ENCODE data around the gene EXOSC10.
A peak's percentile ranks its signal among the peaks of the same experiment; 100 is the strongest.
"Not testable (repeated sequence)": the region's sequence is repeated elsewhere in the genome, so short reads cannot be mapped to it uniquely, and the experiment has no call there.

The EXOSC10 gene

DNA sequence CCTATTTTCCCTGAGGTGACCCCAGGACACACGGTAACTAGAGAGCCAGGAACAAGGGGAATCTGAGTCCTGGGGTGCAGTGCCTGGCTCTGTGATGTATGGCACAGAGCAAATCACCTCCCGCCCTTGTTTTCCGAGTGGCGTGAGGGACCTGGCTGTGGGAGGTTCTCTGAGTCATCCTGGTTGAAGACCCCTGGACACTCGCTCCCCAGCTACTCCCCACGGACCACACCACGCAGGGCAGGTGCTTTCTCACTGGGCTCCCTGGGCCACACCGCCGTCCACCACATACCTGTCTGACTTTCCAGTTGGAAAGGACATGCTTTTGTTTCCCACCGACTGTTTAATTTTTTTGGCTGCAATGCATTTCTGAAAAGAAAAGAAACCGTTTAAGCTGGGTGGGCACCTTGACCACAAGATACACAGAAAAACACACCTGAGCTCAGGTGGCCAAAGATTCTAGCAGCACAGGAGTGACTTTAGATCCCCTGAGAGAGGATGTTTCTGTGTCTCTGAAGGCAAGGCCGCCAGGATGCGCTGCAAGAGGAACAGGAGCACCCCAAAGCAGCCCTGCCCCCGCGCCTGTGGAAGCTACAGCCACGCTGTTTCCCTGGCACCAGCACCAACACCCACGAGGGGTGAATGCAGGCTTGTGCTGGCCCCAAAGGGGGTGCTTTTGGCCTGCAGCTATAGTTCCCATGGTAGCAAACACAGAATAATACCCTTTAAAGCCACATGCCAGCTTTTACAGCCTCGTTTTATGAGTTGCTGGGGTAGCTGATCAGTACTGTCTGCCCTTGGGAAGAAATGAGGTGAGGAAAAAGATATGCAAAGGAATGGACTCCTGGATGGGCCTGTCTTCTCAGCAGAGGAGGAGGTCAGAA lies 31.7 kb downstream of the EXOSC10 start:
- H3K27ac ChIP-seq: no peak overlapping the region

DNA sequence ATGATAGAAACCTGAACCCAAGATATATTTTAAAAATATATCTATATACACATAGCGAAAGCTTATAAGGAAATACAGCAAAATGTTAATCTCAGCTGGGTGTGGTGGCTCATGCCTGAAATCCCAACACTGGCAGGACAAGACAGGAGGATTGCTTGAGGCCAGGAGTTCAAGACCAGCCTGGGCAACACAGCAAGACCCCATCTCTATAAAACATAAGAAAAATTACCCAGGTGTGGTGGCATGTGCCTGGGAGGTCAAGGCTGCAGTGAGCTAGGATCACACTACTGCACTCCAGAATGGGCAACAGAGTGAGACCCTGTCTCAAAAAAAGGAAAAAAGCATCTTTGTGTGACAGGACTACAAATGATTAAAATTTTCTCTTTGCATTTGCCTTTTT lies 33.9 kb downstream of the EXOSC10 start:
- no peak overlapping the region for H3K27ac ChIP-seq
- no peak for TF ChIP-seq ZFX (IDR thresholded peaks at IDR 0.05)
- TF ChIP-seq, protein P1, sequence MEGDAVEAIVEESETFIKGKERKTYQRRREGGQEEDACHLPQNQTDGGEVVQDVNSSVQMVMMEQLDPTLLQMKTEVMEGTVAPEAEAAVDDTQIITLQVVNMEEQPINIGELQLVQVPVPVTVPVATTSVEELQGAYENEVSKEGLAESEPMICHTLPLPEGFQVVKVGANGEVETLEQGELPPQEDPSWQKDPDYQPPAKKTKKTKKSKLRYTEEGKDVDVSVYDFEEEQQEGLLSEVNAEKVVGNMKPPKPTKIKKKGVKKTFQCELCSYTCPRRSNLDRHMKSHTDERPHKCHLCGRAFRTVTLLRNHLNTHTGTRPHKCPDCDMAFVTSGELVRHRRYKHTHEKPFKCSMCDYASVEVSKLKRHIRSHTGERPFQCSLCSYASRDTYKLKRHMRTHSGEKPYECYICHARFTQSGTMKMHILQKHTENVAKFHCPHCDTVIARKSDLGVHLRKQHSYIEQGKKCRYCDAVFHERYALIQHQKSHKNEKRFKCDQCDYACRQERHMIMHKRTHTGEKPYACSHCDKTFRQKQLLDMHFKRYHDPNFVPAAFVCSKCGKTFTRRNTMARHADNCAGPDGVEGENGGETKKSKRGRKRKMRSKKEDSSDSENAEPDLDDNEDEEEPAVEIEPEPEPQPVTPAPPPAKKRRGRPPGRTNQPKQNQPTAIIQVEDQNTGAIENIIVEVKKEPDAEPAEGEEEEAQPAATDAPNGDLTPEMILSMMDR (conservative IDR thresholded peaks at IDR 0.05): no peak

More for the DNA sequence above, 31.7 kb downstream of the EXOSC10 start:
- TF ChIP-seq, protein P1 (conservative IDR thresholded peaks at IDR 0.05): no peak
- no peak for TF ChIP-seq ZFX (IDR thresholded peaks at IDR 0.05)

DNA sequence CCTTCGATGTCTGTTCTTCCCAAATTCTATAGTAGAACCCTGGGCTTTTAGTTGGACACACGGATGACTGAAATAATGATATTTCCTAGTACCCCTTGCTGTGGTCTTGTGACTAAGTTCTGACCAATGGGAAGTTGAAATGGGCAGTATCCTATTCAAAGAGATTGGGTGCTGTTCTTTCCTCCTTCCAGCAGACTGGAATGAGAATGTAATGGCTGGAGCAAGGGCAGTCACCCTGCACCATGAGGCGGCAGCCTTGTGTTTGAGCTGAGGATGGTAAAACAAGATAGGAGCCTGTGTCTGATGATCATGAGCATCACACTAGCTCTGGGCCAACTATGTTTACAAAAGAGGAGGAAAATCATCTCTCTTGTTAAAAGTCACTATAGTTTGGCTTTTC lies 34.7 kb downstream of the EXOSC10 start:
- TF ChIP-seq ZFX (IDR thresholded peaks at IDR 0.05): no peak
- TF ChIP-seq, protein P1 (conservative IDR thresholded peaks at IDR 0.05): no peak
- no peak overlapping the region for H3K27ac ChIP-seq

DNA sequence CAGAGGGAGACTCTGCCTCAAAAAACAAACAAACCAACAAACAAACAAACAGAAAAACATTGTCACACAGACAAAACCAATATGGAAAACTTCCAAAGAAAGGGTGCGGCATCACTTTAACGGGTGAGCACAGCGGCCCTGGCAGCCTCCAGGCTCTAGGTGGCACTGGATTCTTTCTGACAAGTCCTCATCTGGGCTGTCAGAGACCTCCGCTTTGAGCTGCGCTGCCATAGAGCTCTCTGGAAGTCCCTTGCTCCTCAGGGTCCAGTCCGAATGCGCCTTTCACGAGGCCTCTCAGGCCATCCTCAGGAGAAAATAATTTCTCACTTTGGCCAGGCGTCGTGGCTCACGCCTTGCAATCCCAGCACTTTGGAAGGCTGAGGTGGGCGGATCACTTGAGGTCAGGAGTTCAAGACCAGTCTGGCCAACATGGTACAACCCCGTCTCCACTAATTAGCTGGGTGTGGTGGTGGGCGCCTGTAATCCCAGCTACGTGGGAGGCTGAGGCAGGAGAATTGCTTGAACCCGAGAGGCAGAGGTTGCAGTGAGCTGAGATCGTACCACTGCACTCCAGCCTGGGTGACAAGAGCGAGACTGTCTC lies 35.6 kb downstream of the EXOSC10 start:
- H3K27ac ChIP-seq: not testable (repeated sequence)

DNA sequence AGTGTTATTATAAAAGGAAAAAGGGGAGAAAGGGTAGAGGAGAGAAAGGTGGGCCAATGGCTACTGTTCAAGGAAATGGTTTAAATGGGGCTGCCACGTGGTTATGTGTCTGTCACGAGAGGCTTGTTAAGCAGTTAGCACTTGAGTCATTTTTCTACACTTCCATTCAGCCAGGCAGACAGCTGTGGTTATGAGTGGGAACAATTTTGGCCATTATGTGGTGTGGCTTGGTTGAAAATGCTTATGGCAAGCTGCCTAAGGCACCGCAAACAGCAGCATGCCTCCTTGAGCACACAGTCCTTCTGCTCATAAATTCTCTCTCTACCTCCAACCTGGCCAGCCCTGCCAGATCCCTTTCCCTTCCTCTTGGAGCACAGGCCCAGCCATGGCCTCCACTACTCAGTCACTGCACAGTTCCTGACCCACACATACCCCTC lies 36.7 kb downstream of the EXOSC10 start:
- peak overlapping the region; percentile 10; the same call in 1 of the 2 replicates for H3K27ac ChIP-seq
- TF ChIP-seq, protein P1 (conservative IDR thresholded peaks at IDR 0.05): no peak
- TF ChIP-seq ZFX (IDR thresholded peaks at IDR 0.05): no peak

DNA sequence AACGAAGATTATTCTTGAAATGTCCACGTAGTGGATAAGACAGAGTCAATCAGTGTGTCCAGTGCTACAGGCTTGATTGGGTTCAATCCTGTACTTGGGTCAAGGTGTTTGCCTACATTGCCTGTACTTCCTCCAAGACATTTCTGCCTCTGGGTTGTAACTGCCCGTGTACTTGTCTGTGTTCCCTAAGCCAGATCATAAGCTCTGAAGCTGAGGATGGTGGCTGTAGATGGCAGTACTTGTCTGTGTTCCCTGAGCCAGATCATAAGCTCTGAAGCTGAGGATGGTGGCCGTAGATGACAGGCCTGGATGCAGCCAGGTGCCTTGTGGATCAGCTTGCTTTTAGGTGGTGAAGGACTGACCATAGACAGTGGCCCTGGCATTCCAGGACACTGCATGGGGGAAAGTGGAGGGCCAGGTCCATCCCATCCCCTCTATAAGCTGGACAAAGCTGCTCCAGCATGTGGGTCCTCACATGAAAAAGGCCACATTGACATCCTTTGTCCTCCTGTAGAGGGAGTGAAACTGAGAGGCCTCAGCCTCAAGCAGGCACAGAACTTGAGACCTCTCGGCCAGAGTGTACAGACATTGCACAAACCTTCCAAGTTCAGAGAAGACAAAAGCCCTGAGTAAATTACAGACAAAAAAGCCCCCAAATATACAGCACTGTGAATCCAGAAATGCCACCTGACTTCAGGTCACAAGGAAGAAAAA lies 37.9 kb downstream of the EXOSC10 start:
- H3K27ac ChIP-seq: no peak overlapping the region
- TF ChIP-seq ZFX (IDR thresholded peaks at IDR 0.05): no peak

DNA sequence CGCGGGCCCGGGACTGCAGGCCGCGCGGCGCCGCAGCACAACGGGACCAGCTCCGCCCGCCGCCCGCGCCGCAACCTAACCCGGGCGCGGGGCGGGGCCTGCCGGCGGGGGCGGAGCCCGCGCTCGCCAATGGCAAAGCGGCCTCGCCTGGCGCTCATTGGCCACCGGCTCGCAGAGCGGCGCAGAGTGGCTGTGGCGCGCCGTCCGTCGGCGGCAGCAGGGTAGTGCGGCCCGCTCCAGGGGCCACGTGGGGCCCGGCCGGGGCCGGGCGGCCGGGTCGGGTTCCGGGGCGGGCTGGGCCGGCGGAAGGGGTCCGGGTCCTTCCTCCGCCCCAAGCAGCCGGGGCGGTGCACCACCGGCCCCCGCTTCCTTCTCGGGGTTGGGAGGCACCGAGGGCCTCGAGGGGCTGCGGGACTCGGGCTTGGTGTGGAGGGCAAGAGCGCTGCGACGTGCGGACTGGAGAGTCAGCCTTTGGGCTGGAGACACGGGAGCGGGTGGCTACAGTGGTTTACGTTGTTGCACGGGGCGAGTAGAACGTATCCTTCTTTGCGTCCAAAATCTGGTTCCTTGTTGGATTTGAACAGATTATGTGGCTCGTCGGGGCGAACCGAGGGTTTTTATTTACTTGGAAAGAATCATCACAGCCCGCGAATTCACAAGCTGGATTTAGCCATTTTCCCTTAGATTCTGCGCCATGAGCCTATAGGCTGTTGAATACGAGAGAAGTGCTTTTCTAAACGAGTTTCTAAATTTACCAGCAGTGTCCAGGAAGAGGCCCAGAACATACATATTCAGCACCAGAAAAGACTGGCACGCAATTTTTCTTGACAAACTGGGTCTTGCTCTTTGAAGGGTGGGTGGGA lies 39.5 kb downstream of the EXOSC10 start, which contains the start of gene SRM:
Gene SRM (minus strand): TSS at position 51 of the 863 bp plus-strand sequence. CDS start 75 bp downstream, outside the sequence.
- TF ChIP-seq ZFX (IDR thresholded peaks at IDR 0.05): peak; percentile 61
- TF ChIP-seq, protein P1 (conservative IDR thresholded peaks at IDR 0.05): no peak; the same call in 1 of the 2 replicates
- peak within 1 kb of the TSS; percentile 98 for H3K27ac ChIP-seq

All from C4-2B (cell line).